HEK293 (cell line): ENCODE results near the gene CAMK2G.
A peak's percentile ranks its signal among the peaks of the same experiment; 100 is the strongest.
"Not testable (repeated sequence)": the region's sequence is repeated elsewhere in the genome, so short reads cannot be mapped to it uniquely, and the experiment has no call there.

Experiments used
- CTCF ChIA-PET: fragments of 350-600 bp; formaldehyde crosslinking; extraction: SDS; loops from one replicate; lab custom pipeline; 2021; ENCODE audit warnings: antibody characterized with exemption; lab: Yijun Ruan, JAX
- POLR2A ChIA-PET: fragments of 300-600 bp; formaldehyde crosslinking; extraction: SDS; loops from one replicate; lab custom pipeline; 2020; ENCODE audit warnings: antibody characterized with exemption, inconsistent platforms; lab: Yijun Ruan, JAX
- H3K27ac ChIP-seq: fragments of 200-500 bp; sonication (Bioruptor generic); 2 replicates; pipeline ENCODE4 v1.5.1; 2014; ENCODE audit warnings: low read depth, low read length, control low read depth, inconsistent platforms; ENCODE audit errors: extremely low read depth
- H3K36me3 ChIP-seq, 2 experiments: fragments of 200-500 bp in 1 of 2; sonication (Bioruptor generic) in 1 of 2; 1 replicate in 1 of 2; 2 replicates in 1 of 2; pipeline ENCODE4 v1.5.1; 2014 to 2017; ENCODE audit warnings: inconsistent platforms in 2 of 2, low read length in 2 of 2; ENCODE audit not compliant: control insufficient read depth in 2 of 2, insufficient read depth in 1 of 2
- H3K4me1 ChIP-seq: fragments of 200-500 bp; sonication (Bioruptor generic); 2 replicates; pipeline ENCODE4 v1.5.1; 2014; ENCODE audit warnings: mild to moderate bottlenecking, low read length, inconsistent platforms; ENCODE audit not compliant: control insufficient read depth, insufficient read depth
- H3K4me3 ChIP-seq: 2 replicates; pipeline ENCODE4 v1.5.1; 2011; ENCODE audit warnings: low read depth, mild to moderate bottlenecking, control low read depth, low read length, moderate library complexity
- H3K9me3 ChIP-seq: fragments of 200-500 bp; sonication (Bioruptor generic); 2 replicates; pipeline ENCODE4 v1.5.1; 2014; ENCODE audit warnings: low read depth, low read length, inconsistent platforms; ENCODE audit not compliant: control insufficient read depth, insufficient read depth
- PRDM2 ChIP-seq: fragments of 450-650 bp; formaldehyde crosslinking; IDR thresholded peaks from 2 replicates; pipeline ENCODE4 v1.5.1; 2016; ENCODE audit warnings: missing biosample characterization, missing genetic modification characterization, borderline replicate concordance
- SP2 ChIP-seq: fragments of 450-650 bp; formaldehyde crosslinking; IDR thresholded peaks from 2 replicates; pipeline ENCODE4 v1.5.1; 2016; ENCODE audit warnings: missing biosample characterization, missing genetic modification characterization
- TCF7L2 ChIP-seq: IDR thresholded peaks from 2 replicates; pipeline ENCODE4 v1.6.1; 2011; ENCODE audit warnings: low read depth, mild to moderate bottlenecking, inconsistent platforms, low read length, moderate library complexity, borderline replicate concordance
- YY1 ChIP-seq: fragments of 450-650 bp; formaldehyde crosslinking; IDR thresholded peaks from 2 replicates; pipeline ENCODE4 v1.5.1; 2018; ENCODE audit warnings: missing biosample characterization, missing genetic modification characterization
- ZBTB17 ChIP-seq: fragments of 450-650 bp; formaldehyde crosslinking; IDR thresholded peaks from 2 replicates; pipeline ENCODE4 v1.5.1; 2016; ENCODE audit warnings: missing biosample characterization, missing genetic modification characterization
- ZBTB21 ChIP-seq: fragments of 450-650 bp; formaldehyde crosslinking; IDR thresholded peaks from 2 replicates; pipeline ENCODE4 v1.5.1; 2017; ENCODE audit warnings: missing biosample characterization, missing genetic modification characterization
- ZNF114 ChIP-seq: fragments of 450-650 bp; formaldehyde crosslinking; IDR thresholded peaks from 2 replicates; pipeline ENCODE4 v1.5.0; 2017; ENCODE audit warnings: missing biosample characterization, missing genetic modification characterization
- ZNF155 ChIP-seq: fragments of 450-650 bp; formaldehyde crosslinking; IDR thresholded peaks from 2 replicates; pipeline ENCODE4 v1.5.1; 2016; ENCODE audit warnings: missing biosample characterization, missing genetic modification characterization
- ZNF184 ChIP-seq: fragments of 450-650 bp; IDR thresholded peaks from 2 replicates; pipeline ENCODE4 v1.5.1; 2018; ENCODE audit warnings: missing biosample characterization, mild to moderate bottlenecking, missing genetic modification characterization
- ZNF248 ChIP-seq: fragments of 450-650 bp; formaldehyde crosslinking; IDR thresholded peaks from 2 replicates; pipeline ENCODE4 v1.5.1; 2017; ENCODE audit warnings: missing biosample characterization, missing genetic modification characterization
- ZNF341 ChIP-seq: fragments of 450-650 bp; formaldehyde crosslinking; IDR thresholded peaks from 2 replicates; pipeline ENCODE4; 2016; ENCODE audit warnings: low read depth, missing biosample characterization, missing genetic modification characterization
- ZNF394 ChIP-seq: fragments of 450-650 bp; formaldehyde crosslinking; IDR thresholded peaks from 2 replicates; pipeline ENCODE4 v1.5.1; 2016; ENCODE audit warnings: missing biosample characterization, missing genetic modification characterization, mild to moderate bottlenecking, moderate library complexity, borderline replicate concordance
- ZNF426 ChIP-seq: fragments of 450-650 bp; formaldehyde crosslinking; IDR thresholded peaks from 2 replicates; pipeline ENCODE4 v1.5.1; 2017; ENCODE audit warnings: missing biosample characterization, missing genetic modification characterization, mild to moderate bottlenecking, inconsistent platforms, moderate library complexity
- ZNF548 ChIP-seq: fragments of 450-650 bp; formaldehyde crosslinking; IDR thresholded peaks from 2 replicates; pipeline ENCODE4 v1.5.1; 2016; ENCODE audit warnings: missing biosample characterization, missing genetic modification characterization
- ZNF549 ChIP-seq: fragments of 450-650 bp; IDR thresholded peaks from 2 replicates; pipeline ENCODE4 v1.5.1; 2018; ENCODE audit warnings: missing biosample characterization, missing genetic modification characterization, mild to moderate bottlenecking, inconsistent platforms, moderate library complexity
- ZNF561 ChIP-seq: fragments of 450-650 bp; IDR thresholded peaks from 2 replicates; pipeline ENCODE4 v1.5.1; 2018; ENCODE audit warnings: missing biosample characterization, missing genetic modification characterization, borderline replicate concordance
- ZNF76 ChIP-seq: fragments of 450-650 bp; formaldehyde crosslinking; IDR thresholded peaks from 2 replicates; pipeline ENCODE4; 2016; ENCODE audit warnings: low read depth, missing biosample characterization, missing genetic modification characterization, borderline replicate concordance
- ZNF785 ChIP-seq: fragments of 450-650 bp; formaldehyde crosslinking; IDR thresholded peaks from 2 replicates; pipeline ENCODE4 v1.5.1; 2016; ENCODE audit warnings: missing biosample characterization, missing genetic modification characterization
- ZNF791 ChIP-seq: fragments of 450-650 bp; formaldehyde crosslinking; IDR thresholded peaks from 2 replicates; pipeline ENCODE4 v1.5.1; 2016; ENCODE audit warnings: missing biosample characterization, missing genetic modification characterization

The CAMK2G gene

GRCh38 chr10:73788864-73789658, 85.3 kb downstream of the CAMK2G start:
- H3K27ac ChIP-seq = no peak overlapping the region
- no peak for TF ChIP-seq ZBTB21 (tag by site-specific recombination)
- TF ChIP-seq ZNF341 (tag by site-specific recombination) = no peak
- no peak for TF ChIP-seq ZNF548
- no peak for TF ChIP-seq ZNF184 (tag by site-specific recombination)
- TF ChIP-seq TCF7L2 = no peak
- no peak for TF ChIP-seq PRDM2 (tag by site-specific recombination)
- TF ChIP-seq ZNF155 = no peak
- TF ChIP-seq ZNF785 (tag by site-specific recombination) = no peak
- no peak for TF ChIP-seq SP2 (tag by site-specific recombination)
- TF ChIP-seq ZNF114 (tag by site-specific recombination) = no peak
- TF ChIP-seq, all 188 proteins: peak for 0
- Histone ChIP-seq H3K36me3 (peaks cover 0 to 64% of the 10 kb centered on the region in 2 experiments; a peak in 2 of 3 replicates), H3K9me3 (no peaks in the 10 kb centered on the region), H3K4me1 (peaks cover 5% of the 10 kb centered on the region; the same call in 1 of the 2 replicates), H3K4me3 (no peak overlapping the region)
- ChIA-PET CTCF (interaction anchor here (0.7 kb wide), 1 partner anchor 55 kb away, joined by 3 read pairs; no protein-coding TSS in a partner anchor), POLR2A (no interaction called here)

GRCh38 chr10:73787031-73787800, 87.1 kb downstream of the CAMK2G start:
- peaks cover 0 to 51% of the 10 kb centered on the region in 2 experiments; a peak in 2 of 3 replicates for H3K36me3 ChIP-seq
- CTCF ChIA-PET = interaction anchor here (0.7 to 1.0 kb wide), 2 partner anchors 294 to 486 kb away, joined by 3 to 4 read pairs; no protein-coding TSS in a partner anchor
- H3K4me3 ChIP-seq, H3K9me3 ChIP-seq, H3K27ac ChIP-seq, H3K4me1 ChIP-seq: not testable (repeated sequence)
- POLR2A ChIA-PET = interaction anchor here (0.8 to 2.1 kb wide), 4 partner anchors 8 to 391 kb away, joined by 3 to 18 read pairs (median 6); a partner anchor contains a TSS

GRCh38 chr10:73786512-73786885, 87.9 kb downstream of the CAMK2G start:
- TF ChIP-seq ZNF426 (no peak), ZNF549 (tag by site-specific recombination) (no peak), YY1 (no peak), ZNF394 (tag by site-specific recombination) (no peak), ZNF561 (tag by site-specific recombination) (no peak), ZBTB17 (peak; percentile 4; the same call in 1 of the 2 replicates), ZNF791 (no peak), ZNF76 (0 out of 2 replicates have a peak, but pooled peaks have one; percentile 42), ZNF248 (tag by site-specific recombination) (no peak)
- TF ChIP-seq, all 188 proteins: peak for 2
- Histone ChIP-seq H3K4me3 (peak overlapping the region; percentile 93), H3K36me3 (peaks cover 0 to 44% of the 10 kb centered on the region in 2 experiments; a peak in 2 of 3 replicates), H3K4me1 (peaks cover 8% of the 10 kb centered on the region; the same call in 1 of the 2 replicates), H3K9me3 (no peaks in the 10 kb centered on the region), H3K27ac (0 out of 2 replicates have a peak overlapping the region, but pooled peaks have one; percentile 74)
- ChIA-PET CTCF (interaction anchor here (1.0 kb wide), 1 partner anchor 295 kb away, joined by 4 read pairs; no protein-coding TSS in a partner anchor), POLR2A (interaction anchor here (0.8 to 2.1 kb wide), 8 partner anchors 9 to 392 kb away, joined by 3 to 18 read pairs (median 5); a partner anchor contains a TSS)
